Measurements from ENCODE around the gene TRANK1.

- TF ChIP-seq CTCF (IDR thresholded peaks at IDR 0.05 in 2 of 3, conservative IDR thresholded peaks at IDR 0.05 in 1 of 3; ENCODE audit: borderline replicate concordance in 1 of 3, insufficient read depth in 1 of 3, low read depth in 2 of 3, low read length in 2 of 3) (no peak), EGR1 (IDR thresholded peaks at IDR 0.05; ENCODE audit: low read depth) (no peak), TCF7L2 (IDR thresholded peaks at IDR 0.05; ENCODE audit: borderline replicate concordance, extremely low read depth, insufficient read depth, insufficient read length) (no peak), EZH2 (IDR thresholded peaks at IDR 0.05) (no peak), POLR2AphosphoS5 (IDR thresholded peaks at IDR 0.05; ENCODE audit: low read depth, low read length) (no peak)
These were observed 19.9 kb downstream of the TRANK1 start for GRCh38 chr3:36924744-36925521.
